ENCODE data around the gene ATRN.
"Not testable (repeated sequence)": the region's sequence is repeated elsewhere in the genome, so short reads cannot be mapped to it uniquely, and the experiment has no call there.

The ATRN gene

DNA sequence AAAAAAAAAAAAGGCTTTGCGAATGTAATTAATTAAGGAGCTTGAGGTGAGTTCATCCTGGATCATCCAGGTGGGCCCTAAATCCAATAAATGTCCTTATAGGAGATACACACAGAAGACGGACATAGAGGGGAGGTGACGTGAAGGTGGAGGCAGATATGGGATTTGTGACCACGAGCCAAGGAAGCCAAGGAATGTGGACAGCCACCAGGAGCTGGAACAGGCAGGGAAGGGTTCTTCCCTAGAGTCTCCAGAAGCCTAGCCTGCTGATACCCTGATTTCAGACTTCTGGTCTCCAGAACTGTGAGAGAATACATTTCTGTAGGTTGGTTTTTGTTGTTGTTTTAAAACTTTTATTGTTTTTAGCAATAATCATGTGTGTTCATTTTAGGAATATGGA lies 6.7 kb upstream of the ATRN start:
- intact Hi-C loops (cut with DNase I): no loop called here
- DNase-seq: no peak

DNA sequence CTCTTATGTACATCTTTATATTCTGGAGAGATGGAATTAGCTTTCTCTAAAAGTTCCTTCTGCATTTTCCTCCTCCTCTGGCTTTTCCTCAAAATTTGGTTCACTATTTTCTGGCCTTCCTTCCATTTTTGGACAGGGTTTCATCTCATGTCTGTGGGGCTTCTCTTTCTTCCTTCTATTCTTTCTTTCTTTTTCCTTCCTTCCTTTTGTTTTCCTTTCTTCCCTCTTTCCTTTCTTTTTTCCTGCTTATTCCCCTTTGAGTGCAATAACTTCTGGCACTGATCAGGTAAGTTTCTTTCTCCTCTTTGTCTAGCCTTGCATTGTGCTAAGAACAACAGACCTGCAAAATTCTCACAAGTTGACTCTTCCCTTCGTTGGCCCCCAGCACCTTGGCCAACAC lies 5.5 kb upstream of the ATRN start:
- intact Hi-C loops (cut with DNase I): no loop called here
- DNase-seq: no peak

DNA sequence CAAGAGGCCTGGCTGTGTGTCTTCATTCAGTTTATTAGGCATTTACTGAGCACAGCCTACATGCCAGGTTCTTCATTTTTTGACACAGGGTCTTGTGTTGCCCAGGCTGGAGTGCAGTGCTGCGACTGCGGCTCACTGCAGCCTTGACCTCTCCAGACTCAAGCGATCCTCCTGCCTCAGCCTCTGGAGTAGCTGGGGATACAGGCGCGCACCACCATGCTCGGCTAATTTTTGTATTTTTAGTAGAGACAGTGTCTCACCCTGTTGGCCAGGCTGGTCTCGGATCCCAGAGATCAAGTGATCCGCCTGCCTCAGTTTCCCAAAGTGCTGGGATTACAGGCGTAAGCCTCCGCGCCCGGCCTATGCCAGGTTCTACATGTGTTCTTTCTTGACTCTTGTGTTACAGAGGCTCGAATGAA lies 601 bp upstream of the ATRN start:
- DNase-seq: no peak
- intact Hi-C loops (cut with DNase I): loop anchor here (5.0 kb wide), 1 partner anchor 63 kb away; the partner anchor contains the start of gene DNAAF9

DNA sequence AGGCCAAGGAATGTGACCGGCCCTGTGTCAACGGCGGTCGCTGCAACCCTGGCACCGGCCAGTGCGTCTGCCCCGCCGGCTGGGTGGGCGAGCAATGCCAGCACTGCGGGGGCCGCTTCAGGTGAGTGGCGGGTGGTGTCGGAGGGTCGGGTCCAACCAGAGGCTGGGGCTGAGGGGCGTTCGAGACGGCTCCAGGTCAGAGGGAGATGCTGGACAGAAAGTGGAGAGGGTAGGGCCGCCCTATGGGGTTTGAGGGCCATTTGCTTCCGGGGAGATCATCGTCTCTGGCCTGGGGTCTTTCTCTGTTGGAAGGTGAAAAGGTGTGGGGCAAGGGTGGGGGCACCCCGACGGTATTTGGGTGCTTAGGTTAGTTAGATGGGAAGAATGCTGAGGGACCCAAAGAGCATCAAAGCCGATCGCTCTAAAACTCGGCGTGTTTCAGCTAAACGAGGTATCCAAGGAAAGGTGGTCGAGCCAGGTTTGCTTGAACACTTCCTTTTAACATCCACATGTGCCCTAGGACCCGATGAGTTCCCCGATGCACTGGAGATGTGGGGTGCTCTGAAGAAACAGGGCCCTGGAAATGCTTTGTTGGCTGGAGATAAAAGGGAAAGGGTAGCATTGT lies 691 bp downstream of the ATRN start:
- intact Hi-C loops (cut with DNase I): loop anchor here (5.0 kb wide), 1 partner anchor 64 kb away; the partner anchor contains the start of gene DNAAF9
- DNase-seq: peak in 1 of 10 donors; percentile 16

DNA sequence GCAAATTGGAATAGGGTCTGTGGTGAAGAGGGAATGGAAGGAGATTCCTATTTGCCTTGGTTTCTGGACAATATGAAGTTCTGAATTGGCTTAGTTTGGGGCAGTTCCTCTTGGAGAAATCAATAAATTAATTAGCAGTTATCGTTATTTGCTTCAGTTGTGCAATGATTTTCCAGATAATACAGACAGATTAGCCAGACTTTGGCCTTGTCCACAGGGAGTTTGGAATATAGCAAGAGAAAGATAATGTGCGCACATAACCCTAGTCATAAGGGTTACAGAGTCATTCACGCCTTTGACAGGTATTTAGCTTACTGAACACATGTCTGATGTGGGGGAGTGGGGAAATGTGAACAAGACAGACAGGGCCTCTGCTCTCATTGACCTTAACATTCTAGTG lies 1.3 kb downstream of the ATRN start:
- intact Hi-C loops (cut with DNase I): loop anchor here (5.0 kb wide), 1 partner anchor 65 kb away; the partner anchor contains the start of gene DNAAF9
- DNase-seq: no peak

DNA sequence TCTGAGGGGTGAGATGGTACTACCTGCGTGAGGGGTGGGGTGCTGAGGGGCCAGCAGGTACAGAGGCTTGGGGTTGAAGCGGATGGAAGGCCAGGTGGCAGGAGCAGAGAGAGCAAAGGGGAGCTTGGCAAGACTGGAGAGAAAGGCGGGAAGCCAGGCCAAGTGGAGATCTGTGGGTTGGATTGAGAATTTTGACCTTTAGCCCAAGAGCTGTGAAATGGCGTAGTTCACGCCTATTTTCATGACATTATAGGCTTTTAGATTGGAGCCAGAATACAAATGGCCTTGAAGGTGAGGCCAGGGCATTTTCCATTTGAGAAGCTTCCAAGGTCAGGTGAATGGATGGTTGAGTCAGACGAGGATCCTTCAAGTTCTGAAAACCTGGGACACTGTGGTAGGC lies 2.5 kb downstream of the ATRN start:
- intact Hi-C loops (cut with DNase I): loop anchor here (5.0 kb wide), 1 partner anchor 66 kb away; the partner anchor contains the start of gene DNAAF9
- DNase-seq: no peak

DNA sequence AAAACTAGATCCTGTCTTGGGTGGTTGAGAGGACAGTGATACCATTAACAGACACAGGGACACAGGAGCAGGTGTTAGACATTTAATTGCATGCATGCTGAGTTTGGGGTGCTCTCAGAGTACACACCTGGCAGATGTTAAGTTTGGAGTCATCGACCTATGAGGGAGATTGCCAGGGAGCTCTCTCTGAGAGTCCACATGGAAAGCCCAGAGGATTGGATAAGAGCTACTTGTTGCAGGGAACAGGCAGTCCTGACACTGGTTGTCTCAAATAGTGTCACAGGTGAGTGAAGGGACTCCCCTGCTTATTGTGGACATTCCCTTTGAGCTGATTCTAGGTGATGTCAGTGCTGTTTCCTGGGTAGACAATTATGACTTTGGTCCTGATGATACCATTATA lies 3.1 kb downstream of the ATRN start:
- intact Hi-C loops (cut with DNase I): loop anchor here (5.0 kb wide), 1 partner anchor 67 kb away; the partner anchor contains the start of gene DNAAF9
- no peak for DNase-seq

DNA sequence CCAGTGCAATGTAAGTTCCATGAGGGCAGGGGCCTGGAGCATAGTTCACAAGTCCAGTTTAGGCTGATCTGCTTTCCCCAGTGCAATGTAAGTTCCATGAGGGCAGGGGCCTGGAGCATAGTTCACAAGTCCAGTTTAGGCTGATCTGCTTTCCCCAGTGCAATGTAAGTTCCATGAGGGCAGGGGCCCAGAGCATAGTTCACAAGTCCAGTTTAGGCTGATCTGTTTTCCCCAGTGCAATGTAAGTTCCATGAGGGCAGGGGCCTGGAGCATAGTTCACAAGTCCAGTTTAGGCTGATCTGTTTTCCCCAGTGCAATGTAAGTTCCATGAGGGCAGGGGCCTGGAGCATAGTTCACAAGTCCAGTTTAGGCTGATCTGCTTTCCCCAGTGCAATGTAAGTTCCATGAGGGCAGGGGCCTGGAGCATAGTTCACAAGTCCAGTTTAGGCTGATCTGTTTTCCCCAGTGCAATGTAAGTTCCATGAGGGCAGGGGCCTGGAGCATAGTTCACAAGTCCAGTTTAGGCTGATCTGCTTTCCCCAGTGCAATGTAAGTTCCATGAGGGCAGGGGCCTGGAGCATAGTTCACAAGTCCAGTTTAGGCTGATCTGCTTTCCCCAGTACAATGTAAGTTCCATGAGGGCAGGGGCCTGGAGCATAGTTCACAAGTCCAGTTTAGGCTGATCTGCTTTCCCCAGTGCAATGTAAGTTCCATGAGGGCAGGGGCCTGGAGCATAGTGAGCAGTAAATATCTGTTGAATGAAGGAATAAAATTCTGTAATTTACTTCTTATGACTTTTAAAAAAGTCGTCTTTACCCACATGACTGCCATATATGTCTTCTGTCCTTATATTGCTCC lies 6.4 kb downstream of the ATRN start:
- intact Hi-C loops (cut with DNase I): not testable (repeated sequence)

DNA sequence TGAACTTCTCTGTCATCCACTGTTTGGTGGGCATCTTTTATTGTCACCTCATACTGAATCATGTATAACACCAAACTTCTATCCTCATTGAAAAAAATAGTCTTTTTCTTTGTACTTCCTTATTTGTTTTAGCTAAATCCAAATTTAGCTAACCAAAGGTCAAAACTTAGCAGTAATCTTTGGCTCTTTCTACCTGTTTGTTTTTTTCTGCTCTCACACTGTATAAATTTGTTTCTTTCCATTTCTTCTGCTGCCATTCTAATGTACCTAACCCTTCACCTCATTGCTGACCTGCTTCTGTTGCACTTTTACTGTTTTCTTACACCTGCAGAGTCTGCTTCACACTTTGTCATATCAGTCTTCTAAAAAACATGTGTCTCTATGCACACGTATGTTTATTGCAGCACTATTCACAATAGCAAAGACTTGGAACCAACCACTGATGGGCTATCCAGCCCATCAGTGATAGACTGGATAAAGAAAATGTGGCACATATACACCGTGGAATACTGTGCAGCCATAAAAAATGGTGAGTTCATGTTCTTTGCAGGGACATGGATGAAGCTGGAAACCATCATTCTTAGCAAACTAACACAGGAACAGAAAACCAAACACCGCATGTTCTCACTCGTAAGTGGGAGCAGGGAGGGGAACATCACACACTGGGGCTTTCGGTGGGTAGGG lies 7.2 kb downstream of the ATRN start:
- intact Hi-C loops (cut with DNase I): no loop called here

More for the DNA sequence above, 6.4 kb downstream of the ATRN start:
- not testable (repeated sequence) for DNase-seq

DNA sequence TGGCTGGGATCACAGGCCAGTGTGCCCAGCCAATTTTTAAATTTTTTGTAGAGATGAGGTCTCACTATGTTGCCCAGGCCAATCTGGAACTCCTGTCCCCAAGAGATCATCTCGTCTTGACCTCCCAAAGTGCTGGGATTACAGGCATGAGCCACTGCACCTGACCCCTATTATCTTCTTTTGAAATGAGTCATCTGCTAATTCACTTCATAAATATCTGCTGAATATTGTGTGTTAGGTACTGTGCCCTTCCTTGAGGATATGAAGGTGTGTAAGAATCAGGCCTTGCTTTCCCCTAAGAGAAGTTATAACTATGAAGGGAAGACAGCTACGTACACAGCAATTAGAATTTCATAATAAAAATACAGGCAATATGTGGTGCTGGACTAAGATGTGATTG lies 8.2 kb downstream of the ATRN start:
- DNase-seq: no peak
- intact Hi-C loops (cut with DNase I): no loop called here

More for the DNA sequence above, 7.2 kb downstream of the ATRN start:
- DNase-seq: no peak

DNA sequence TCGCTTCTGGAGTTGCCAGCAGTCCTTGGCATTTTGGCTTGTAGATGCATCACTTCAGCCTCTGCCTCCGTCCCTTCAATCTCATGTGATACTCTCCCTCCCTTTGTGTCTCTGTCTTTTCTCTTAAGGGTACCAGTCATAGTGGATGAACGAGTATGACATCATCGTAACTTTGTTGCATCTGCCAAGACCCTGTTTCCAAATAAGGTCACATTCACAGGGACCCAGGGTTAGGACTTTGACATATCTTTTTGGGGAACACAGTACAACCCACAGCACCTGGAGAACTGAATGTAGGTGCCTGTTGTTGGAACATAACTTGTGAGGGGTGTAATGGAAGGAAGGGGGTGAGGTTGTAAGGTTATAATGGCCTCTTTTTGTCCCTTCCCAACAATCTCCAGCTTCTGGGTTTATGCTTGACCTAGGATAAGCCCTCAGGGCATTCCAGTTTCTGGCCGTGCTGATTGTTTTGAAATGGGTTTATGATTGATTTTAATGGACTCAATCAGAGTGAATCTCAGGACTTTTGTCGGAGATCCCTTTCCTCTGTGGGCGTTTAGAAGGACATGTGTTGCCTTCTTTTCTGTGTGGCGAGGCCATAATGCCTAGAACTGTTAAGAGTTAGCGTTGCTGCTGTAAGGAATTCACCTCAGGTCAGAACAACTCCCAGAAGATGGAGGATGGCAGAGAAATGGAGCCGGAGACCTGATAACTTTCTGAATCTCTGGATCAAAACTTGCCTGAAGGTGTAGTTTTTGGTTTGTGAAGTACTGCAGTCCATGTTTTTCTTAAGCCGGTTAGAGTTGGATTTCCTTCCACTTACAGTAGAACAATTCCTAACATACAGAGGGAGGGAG lies 9.2 kb downstream of the ATRN start:
- intact Hi-C loops (cut with DNase I): no loop called here
- DNase-seq: no peak

DNA sequence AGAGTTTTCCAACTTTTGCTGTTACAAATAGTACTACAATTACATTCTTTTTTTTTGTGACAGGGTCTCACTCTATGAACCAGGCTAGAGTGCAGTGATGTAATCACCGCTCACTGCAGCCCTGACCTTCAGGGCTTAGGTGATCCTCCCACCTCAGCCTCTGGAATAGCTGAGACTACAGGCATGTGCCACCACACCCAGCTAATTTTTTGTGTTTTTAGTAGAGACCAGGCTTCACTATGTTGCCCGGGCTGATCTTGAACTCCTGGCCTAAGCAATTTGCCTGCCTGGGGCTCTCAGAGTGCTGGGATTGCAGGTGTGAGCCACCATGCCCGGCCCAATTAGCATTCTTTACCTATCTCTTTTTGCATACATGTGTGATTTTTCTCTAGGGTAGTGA lies 12.5 kb downstream of the ATRN start:
- intact Hi-C loops (cut with DNase I): no loop called here
- DNase-seq: no peak

DNA sequence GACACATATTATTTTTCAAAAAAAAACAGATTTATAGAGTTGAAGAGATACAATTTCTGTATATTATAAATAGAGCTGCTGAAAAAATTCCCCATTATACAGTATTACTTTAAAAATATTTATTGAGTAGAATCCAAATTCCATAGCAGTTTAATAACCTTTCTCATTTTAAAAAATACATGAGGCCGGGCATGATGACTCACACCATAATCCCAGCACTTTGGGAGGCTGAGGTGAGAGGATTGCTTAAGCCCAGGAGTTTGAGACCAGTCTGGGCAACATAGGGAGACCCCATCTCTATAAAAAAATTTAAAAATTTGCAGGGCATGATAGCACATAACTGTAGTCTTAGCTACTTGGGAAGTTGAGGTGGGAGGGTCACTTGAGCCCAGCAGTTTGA lies 13.0 kb downstream of the ATRN start:
- intact Hi-C loops (cut with DNase I): no loop called here
- no peak for DNase-seq

DNA sequence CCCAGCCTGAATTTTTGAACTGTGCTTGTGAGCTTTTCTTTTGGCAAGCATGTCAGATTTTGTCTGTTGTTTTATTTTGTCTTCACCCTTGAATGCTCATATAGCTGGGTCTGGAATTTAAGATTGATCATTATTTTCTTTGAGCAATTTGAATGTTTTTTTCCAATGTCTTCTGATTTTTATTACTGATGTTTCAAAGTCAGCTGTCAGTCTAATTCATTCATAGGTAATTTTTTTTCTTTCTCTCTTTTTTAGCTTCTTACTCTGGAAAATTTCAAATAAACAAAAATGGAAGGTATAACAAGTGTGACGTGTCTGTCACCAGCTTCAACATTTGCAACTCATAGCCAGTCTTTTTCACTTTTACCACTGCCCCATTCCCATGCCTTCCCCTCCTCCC lies 15.1 kb downstream of the ATRN start:
- DNase-seq: no peak
- intact Hi-C loops (cut with DNase I): no loop called here

DNA sequence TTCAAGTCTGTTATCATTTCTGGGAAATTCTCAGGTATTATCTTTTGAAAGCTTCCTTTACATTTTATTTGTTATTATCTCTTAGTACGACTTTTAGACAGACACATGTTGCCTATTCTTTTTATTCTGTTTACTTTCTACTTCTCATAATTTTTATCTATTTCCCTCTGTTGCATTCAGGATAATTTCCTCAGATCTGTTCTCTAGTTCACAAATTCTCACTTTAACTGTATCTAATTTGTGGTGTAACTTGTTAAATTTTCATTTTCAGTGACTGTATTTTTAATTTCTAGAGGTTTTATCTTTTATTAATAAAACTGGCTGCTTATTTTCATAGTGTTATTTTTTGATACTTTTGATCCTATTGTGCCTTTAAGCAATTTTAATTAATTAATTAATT lies 16.0 kb downstream of the ATRN start:
- intact Hi-C loops (cut with DNase I): no loop called here

DNA sequence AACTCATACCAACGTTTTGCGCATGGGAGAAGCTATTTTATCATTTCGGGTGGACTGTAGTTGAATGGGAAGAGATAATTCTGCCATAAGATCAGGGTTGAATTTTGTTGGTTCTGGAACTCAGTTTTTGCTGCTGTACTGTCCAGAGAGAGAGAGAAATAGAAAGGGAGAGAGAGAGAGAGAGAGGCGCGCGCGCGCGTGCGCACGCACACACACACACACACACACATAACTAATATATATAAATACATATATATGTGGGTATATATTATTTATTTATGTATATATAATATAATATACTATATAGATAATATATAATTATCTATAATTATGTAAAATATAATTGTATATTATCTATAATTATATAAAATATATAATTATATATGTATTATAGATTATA lies 21.9 kb downstream of the ATRN start:
- DNase-seq: no peak
- intact Hi-C loops (cut with DNase I): no loop called here

More for the DNA sequence above, 16.0 kb downstream of the ATRN start:
- no peak for DNase-seq

DNA sequence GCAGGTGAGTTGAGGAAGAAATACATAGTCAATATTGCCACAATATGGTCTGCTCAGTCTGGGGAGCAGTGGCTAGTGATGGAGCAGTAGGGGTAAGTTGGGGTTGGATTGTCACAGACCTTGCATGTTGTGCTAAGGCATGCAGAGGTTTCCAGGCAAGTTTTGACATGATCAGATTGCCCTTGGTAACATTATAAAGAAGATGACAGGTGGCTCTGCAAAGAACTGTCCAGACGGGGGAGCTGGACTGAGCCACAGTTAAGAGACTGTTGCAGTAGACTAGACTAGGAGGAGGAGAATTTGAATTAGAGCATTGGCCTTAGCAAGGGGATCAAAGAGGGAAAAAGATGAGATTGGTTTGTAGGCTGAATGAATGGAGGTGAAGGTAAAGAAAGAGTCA lies 23.4 kb downstream of the ATRN start:
- no peak for DNase-seq
- intact Hi-C loops (cut with DNase I): no loop called here

DNA sequence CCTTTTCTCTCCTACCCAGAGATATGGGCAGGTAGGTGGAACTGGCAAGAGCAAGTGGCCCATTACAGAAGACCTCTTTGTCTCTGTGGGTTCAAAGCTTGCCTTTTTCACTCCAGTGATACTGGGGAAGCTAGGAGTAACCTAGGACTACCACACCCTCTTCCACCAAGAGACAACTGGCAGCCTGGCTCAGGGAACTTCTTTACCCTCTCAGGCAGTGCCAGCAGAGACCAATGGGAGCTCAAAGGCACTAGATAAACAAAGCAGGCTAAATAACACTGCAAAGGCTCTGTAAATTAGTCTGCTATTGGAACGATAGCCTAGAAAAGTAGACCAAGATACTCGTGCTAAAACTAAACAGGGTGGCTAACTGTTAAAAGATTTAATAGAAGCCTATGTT lies 32.1 kb downstream of the ATRN start:
- intact Hi-C loops (cut with DNase I): no loop called here
- no peak for DNase-seq

DNA sequence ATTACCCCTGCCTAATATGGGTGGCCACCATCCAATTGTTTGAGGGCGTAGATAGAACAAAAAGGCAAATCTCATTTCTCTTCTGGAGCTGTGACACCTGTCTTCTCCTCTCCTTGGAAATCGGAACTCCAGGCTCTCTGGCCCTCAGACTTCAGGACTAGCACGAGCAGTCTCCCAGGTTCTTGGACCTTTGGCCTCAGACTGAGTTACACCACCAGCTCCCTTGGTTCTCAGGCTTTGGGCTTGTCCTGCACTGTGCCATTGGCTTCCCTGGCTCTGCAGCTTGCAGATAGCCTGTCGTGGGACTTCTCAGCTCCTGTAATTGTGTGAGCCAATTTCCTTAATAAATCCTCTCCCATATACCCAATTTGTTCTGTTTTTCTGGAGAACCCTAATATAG lies 34.3 kb downstream of the ATRN start:
- intact Hi-C loops (cut with DNase I): no loop called here
- no peak for DNase-seq

DNA sequence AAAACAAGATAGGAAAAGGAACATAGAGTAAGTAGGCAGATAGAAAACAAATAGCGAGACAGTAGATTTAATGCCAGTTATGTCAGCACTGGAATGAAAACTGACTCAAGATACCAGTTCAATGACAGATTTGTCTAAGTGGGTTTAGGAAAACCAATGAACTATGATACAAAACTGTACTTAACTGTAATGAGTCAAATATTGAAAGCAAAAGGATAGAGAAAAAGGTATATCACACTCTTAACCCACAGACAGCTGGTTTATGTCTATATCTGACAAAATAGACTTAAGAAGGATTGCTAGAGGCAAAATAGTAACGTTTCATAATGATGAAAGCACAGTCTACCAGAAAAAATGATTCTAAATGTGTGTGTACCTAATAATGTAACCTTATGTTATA lies 38.2 kb downstream of the ATRN start:
- no peak for DNase-seq
- intact Hi-C loops (cut with DNase I): no loop called here

Measured in posterior cingulate gyrus (tissue), 11 donors.